AG04450 (cell line): ENCODE measurements around the gene VPS54. TPM values are rescaled to one million over a fixed set of nuclear protein-coding genes. Genes with fewer than 3 reads are reported as not detected.

ENCODE experiments used
- CTCF ChIA-PET: fragments of 300-600, 350-600 bp; formaldehyde crosslinking; extraction: SDS; loops from one replicate; lab custom pipeline; 2022; ENCODE audit warnings: antibody characterized with exemption, inconsistent platforms; lab: Charles Lee
- POLR2A ChIA-PET: fragments of 350-600 bp; formaldehyde crosslinking; extraction: SDS; loops from one replicate; lab custom pipeline; 2021; ENCODE audit warnings: antibody characterized with exemption, inconsistent platforms; lab: Yijun Ruan, JAX
- DNase-seq: peaks from one replicate; pipeline ENCODE4 v3.0.0-alpha.2; 2011; ENCODE audit warnings: low read depth, low spot score
- H3K27ac ChIP-seq: one replicate; pipeline ENCODE4 v1.5.1; 2012; ENCODE audit warnings: low read depth, low read length, control low read depth
- H3K27me3 ChIP-seq: one replicate; pipeline ENCODE4 v1.6.0; 2012; ENCODE audit warnings: low read length; ENCODE audit not compliant: control insufficient read depth, insufficient read depth
- H3K4me3 ChIP-seq: 2 replicates; pipeline ENCODE4 v1.5.1; 2011; ENCODE audit warnings: mild to moderate bottlenecking, low read depth, low read length, control low read depth
- H3K9me3 ChIP-seq: 2 replicates; pipeline ENCODE4 v1.5.1; 2012; ENCODE audit warnings: low read length; ENCODE audit not compliant: control insufficient read depth, insufficient read depth
- polyA plus RNA-seq: library from polyadenylated mRNA; depleted of rRNA; stranded (reverse); fragments of >200 nt; gene quantifications from 2 replicates; pipeline ENCODE4 v1.2.3, GENCODE V29; 2011
- TF ChIP-seq, protein P1 (sequence below): IDR thresholded peaks from 2 replicates; pipeline ENCODE4 v1.5.1; 2011; ENCODE audit warnings: low read depth, low read length, control low read depth, inconsistent platforms

VPS54 gene
- polyA plus RNA-seq, 1 experiment = 21.9 TPM

DNA sequence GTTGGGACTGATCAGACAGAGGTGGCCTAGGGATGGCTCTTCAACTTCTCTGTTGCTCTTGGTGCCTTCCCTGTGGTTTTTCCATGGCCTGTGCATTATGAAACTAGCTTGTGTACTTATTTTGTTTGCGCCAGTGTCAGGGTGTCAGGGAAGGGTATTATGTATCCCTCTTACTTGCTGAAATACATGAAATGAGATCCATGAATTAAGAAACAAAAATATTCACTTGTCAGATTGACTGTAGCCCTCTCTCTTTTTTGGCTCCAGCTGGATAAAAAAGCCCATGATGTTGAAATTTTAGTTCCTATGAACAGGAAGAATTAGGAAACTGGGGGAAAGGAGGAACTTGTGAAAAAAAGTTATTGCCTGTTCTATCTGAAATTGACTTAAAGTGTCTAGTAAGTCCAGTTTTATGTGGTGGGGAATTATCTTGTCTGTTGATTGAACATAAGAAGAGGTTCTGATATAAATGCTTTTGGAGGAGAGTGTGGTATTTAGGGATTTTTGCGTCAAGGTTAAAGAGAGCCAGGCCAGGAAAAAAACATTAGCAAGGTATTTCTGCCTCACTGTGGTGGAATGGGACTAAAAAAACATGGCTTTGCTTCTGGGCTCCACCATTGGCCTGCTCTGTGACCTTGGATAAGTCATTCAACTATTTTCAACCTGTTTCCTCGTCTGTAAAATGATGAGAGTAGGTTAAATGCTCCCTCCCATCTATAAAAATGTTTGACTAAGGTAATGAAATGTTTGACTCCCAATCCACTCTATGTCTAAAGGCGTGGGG is 165.5 kb downstream of the VPS54 start:
- H3K27me3 ChIP-seq = no peaks in the 10 kb centered on the region
- POLR2A ChIA-PET = no interaction called here
- TF ChIP-seq, protein P1, sequence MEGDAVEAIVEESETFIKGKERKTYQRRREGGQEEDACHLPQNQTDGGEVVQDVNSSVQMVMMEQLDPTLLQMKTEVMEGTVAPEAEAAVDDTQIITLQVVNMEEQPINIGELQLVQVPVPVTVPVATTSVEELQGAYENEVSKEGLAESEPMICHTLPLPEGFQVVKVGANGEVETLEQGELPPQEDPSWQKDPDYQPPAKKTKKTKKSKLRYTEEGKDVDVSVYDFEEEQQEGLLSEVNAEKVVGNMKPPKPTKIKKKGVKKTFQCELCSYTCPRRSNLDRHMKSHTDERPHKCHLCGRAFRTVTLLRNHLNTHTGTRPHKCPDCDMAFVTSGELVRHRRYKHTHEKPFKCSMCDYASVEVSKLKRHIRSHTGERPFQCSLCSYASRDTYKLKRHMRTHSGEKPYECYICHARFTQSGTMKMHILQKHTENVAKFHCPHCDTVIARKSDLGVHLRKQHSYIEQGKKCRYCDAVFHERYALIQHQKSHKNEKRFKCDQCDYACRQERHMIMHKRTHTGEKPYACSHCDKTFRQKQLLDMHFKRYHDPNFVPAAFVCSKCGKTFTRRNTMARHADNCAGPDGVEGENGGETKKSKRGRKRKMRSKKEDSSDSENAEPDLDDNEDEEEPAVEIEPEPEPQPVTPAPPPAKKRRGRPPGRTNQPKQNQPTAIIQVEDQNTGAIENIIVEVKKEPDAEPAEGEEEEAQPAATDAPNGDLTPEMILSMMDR = no peak
- no peak overlapping the region for H3K4me3 ChIP-seq
- no peaks in the 10 kb centered on the region for H3K9me3 ChIP-seq
- no peak overlapping the region for H3K27ac ChIP-seq
- no peak for DNase-seq
- CTCF ChIA-PET = interaction anchor here (0.6 to 5.5 kb wide), 4 partner anchors 8 to 162 kb away, joined by 3 to 37 read pairs (median 3); no protein-coding TSS in a partner anchor

DNA sequence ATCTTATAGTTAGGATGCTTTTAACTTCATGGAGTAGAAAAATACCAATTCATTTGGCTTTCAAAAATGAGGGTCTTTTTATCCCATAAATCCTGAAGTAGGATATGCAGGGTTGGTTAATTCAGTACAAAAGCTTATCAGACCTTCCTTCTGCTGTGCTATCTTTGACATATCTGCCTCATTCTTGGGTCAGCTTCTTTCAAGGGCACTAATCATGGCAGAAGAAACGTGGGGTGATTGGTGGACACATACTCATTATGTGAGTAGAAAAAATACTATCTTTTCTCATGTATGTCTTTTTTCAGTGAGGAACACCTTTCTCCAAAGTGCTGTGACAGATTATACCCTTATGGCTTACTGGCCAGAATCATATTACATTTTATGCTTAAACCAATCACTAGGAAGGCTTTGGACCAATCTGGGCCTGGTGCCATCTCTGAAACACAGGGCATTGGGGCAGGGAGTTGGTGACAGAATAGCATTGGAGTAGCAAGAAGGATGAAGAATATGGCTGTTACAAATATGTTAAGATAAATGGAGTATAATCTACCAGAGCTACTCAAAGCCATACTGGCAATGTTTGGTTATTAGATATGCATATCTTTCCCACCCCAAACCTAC is 167.4 kb downstream of the VPS54 start:
- Histone ChIP-seq H3K27me3 (no peaks in the 10 kb centered on the region), H3K9me3 (no peaks in the 10 kb centered on the region), H3K27ac (no peak overlapping the region), H3K4me3 (no peak overlapping the region)
- TF ChIP-seq, protein P1 = no peak
- POLR2A ChIA-PET = no interaction called here
- no peak for DNase-seq
- CTCF ChIA-PET = interaction anchor here (1.3 to 5.5 kb wide), 3 partner anchors 9 to 153 kb away, joined by 3 to 37 read pairs (median 7); no protein-coding TSS in a partner anchor

GRCh38 chr2:63850649-63851048 is 168.6 kb downstream of the VPS54 start:
- CTCF ChIA-PET = interaction anchor here (5.5 kb wide), 1 partner anchor 11 kb away, joined by 37 read pairs; no protein-coding TSS in a partner anchor
- Histone ChIP-seq H3K4me3 (no peak overlapping the region), H3K27me3 (no peaks in the 10 kb centered on the region), H3K9me3 (no peaks in the 10 kb centered on the region), H3K27ac (no peak overlapping the region)
- TF ChIP-seq, protein P1 = no peak
- POLR2A ChIA-PET = no interaction called here
- no peak for DNase-seq

DNA sequence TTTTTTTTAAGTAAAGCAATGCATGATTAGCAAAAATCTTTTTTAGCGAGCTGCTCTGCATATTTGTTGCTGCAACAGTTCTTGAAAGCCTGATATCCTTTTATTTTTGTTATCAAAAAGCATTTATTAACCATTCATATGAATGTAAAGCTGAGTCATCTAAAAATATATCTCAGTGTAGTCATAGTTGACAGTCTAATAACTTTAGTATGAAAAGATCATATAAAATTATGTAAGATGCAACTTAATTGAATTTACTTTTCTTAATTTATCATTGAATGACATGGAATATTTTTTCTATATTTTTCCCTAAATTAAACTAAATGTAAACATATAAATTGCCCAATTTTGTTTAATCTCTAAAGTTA is 169.0 kb downstream of the VPS54 start:
- no peak overlapping the region for H3K4me3 ChIP-seq
- DNase-seq = no peak
- H3K9me3 ChIP-seq = no peaks in the 10 kb centered on the region
- CTCF ChIA-PET = interaction anchor here (1.1 to 5.5 kb wide), 2 partner anchors 9 to 11 kb away, joined by 3 to 37 read pairs; partner anchors contain the start of gene UGP2
- no peaks in the 10 kb centered on the region for H3K27me3 ChIP-seq
- H3K27ac ChIP-seq = no peak overlapping the region
- TF ChIP-seq, protein P1 = no peak
- POLR2A ChIA-PET = interaction anchor here (0.6 kb wide), 1 partner anchor 158 kb away, joined by 3 read pairs; no protein-coding TSS in a partner anchor
